HepG2 (cell line): ENCODE measurements around the gene MT1M. TPM values are rescaled to one million over a fixed set of nuclear protein-coding genes. Genes with fewer than 3 reads are reported as not detected.

Experiments
- ATAC-seq: fragments of 200-7000 bp; cut with Tn5 transposase; 3 replicates; pipeline ENCODE4 v1.9.1; 2020; ENCODE audit warnings: mild to moderate bottlenecking, moderate library complexity
- BruUV-seq: library from RNA; stranded (reverse); fragments of 400-500 nt; replicated peaks from 2 replicates; lab custom pipeline; 2021; lab: Mats Ljungman, UMichigan
- CTCF ChIA-PET: fragments of 300-600 bp; formaldehyde crosslinking; extraction: SDS; loops from one replicate; lab custom pipeline; 2021; ENCODE audit warnings: low total read pairs, inconsistent platforms, low intra/inter-chr PET ratio; lab: Yijun Ruan, JAX
- POLR2A ChIA-PET: fragments of 350-600 bp; sonication (Branson Sonifier 250); formaldehyde crosslinking; loops from one replicate; lab custom pipeline; 2020; ENCODE audit warnings: antibody characterized with exemption, inconsistent platforms; lab: Yijun Ruan, JAX
- DNase-seq: peaks from one replicate; pipeline ENCODE4 v3.0.0-alpha.2; 2015; ENCODE audit warnings: low spot score
- FAIRE-seq: peaks from 3 replicates; lab custom pipeline; 2011; peaks lifted over from hg19 to GRCh38; lab: Jason Lieb, UNC
- H2AFZ ChIP-seq: one replicate; pipeline ENCODE4 v1.6.1; 2011; ENCODE audit warnings: low read length, inconsistent platforms
- H3K27ac ChIP-seq: fragments of 300-600 bp; 3 replicates; pipeline ENCODE4 v1.8.0; 2011; ENCODE audit warnings: mixed run types, mild to moderate bottlenecking, mixed read lengths, low read length, inconsistent platforms; ENCODE audit not compliant: insufficient read depth; ENCODE audit errors: extremely low read length
- H3K27me3 ChIP-seq, 2 experiments: fragments of 200-600 bp in 1 of 2; 2 replicates in 1 of 2; 3 replicates in 1 of 2; pipeline versions ENCODE4 v1.6.0 to v1.8.0; 2011; ENCODE audit warnings: low read length in 2 of 2, mild to moderate bottlenecking in 2 of 2, moderate library complexity in 2 of 2, inconsistent platforms in 1 of 2; ENCODE audit not compliant: insufficient read depth in 2 of 2, control insufficient read depth in 1 of 2
- H3K36me3 ChIP-seq, 2 experiments: fragments of 200-600 bp in 1 of 2; replicated peaks in 1 of 2; 2 replicates in 1 of 2; 3 replicates in 1 of 2; pipeline versions ENCODE4 v1.5.1 to v1.8.0; 2011; ENCODE audit warnings: low read length in 2 of 2, inconsistent platforms in 1 of 2; ENCODE audit not compliant: insufficient read depth in 2 of 2, control insufficient read depth in 1 of 2
- H3K4me1 ChIP-seq: 2 replicates; pipeline ENCODE4 v1.5.1; 2012; ENCODE audit warnings: low read length, inconsistent platforms; ENCODE audit not compliant: insufficient read depth
- H3K4me2 ChIP-seq: 2 replicates; pipeline ENCODE4 v1.6.0; 2011; ENCODE audit warnings: low read depth, low read length, inconsistent platforms
- H3K4me3 ChIP-seq, 3 experiments: fragments of 200-600 bp in 1 of 3; sonication (generic), shearing (Covaris generic) in 1 of 3; replicated peaks in 1 of 3; 2 replicates each; pipeline ENCODE4 v1.5.1; 2011 to 2016; ENCODE audit warnings: low read length in 3 of 3, inconsistent platforms in 2 of 3, low read depth in 2 of 3, mild to moderate bottlenecking in 2 of 3, control low read depth in 1 of 3, mixed read lengths in 1 of 3; ENCODE audit not compliant: insufficient read depth in 1 of 3
- H3K79me2 ChIP-seq: one replicate; pipeline ENCODE4 v1.6.1; 2011; ENCODE audit warnings: low read length, inconsistent platforms; ENCODE audit not compliant: insufficient read depth
- H3K9ac ChIP-seq: 2 replicates; pipeline ENCODE4 v1.6.0; 2011; ENCODE audit warnings: mild to moderate bottlenecking, low read depth, low read length, inconsistent platforms; ENCODE audit not compliant: insufficient read depth
- H3K9me3 ChIP-seq: 2 replicates; pipeline ENCODE4 v1.5.1; 2012; ENCODE audit warnings: mild to moderate bottlenecking, low read length
- H4K20me1 ChIP-seq: 2 replicates; pipeline ENCODE4 v1.6.0; 2011; ENCODE audit warnings: inconsistent platforms, mild to moderate bottlenecking, low read length, moderate library complexity; ENCODE audit not compliant: insufficient read depth
- ATAD3A ChIP-seq: sonication (generic); formaldehyde crosslinking; IDR thresholded peaks from 2 replicates; pipeline ENCODE4 v1.4.0; 2020; ENCODE audit warnings: missing genetic modification reagents
- EED ChIP-seq: sonication (generic); formaldehyde crosslinking; IDR thresholded peaks from 2 replicates; pipeline ENCODE4 v1.5.0; 2020; ENCODE audit warnings: mild to moderate bottlenecking, missing genetic modification reagents
- HHEX ChIP-seq: IDR thresholded peaks from 2 replicates; pipeline ENCODE4 v1.6.1; 2016; ENCODE audit warnings: control low read depth
- MED1 ChIP-seq: sonication (generic); formaldehyde crosslinking; IDR thresholded peaks from 2 replicates; pipeline ENCODE4 v1.4.0; 2020; ENCODE audit warnings: missing genetic modification reagents
- RFX5 ChIP-seq: IDR thresholded peaks from 2 replicates; pipeline ENCODE4 v1.6.1; 2011; ENCODE audit warnings: low read depth, low read length, improper control_type of control experiment
- SMARCC2 ChIP-seq: fragments of 450-650 bp; IDR thresholded peaks from 2 replicates; pipeline ENCODE4 v1.6.1; 2017; ENCODE audit warnings: antibody characterized with exemption, mild to moderate bottlenecking
- SMYD3 ChIP-seq: sonication (generic); formaldehyde crosslinking; IDR thresholded peaks from 2 replicates; pipeline ENCODE4 v1.8.1; 2023; ENCODE audit warnings: mild to moderate bottlenecking, missing genetic modification reagents
- XBP1 ChIP-seq: sonication (generic); formaldehyde crosslinking; IDR thresholded peaks from 2 replicates; pipeline ENCODE4 v1.5.0; 2020; ENCODE audit warnings: missing genetic modification reagents
- ZBTB42 ChIP-seq: sonication (generic); formaldehyde crosslinking; IDR thresholded peaks from 2 replicates; pipeline ENCODE4 v1.5.0; 2020; ENCODE audit warnings: mild to moderate bottlenecking, missing genetic modification reagents
- ZNF552 ChIP-seq: sonication (generic); formaldehyde crosslinking; IDR thresholded peaks from 2 replicates; pipeline ENCODE4 v1.9.0; 2022; ENCODE audit warnings: missing genetic modification reagents, mild to moderate bottlenecking, borderline replicate concordance
- WGBS: methylation state at CpG from one replicate; pipeline ENCODE4 v1.1.6; 2017; ENCODE audit warnings: low lambda C conversion rate; 5-methylcytosine and 5-hydroxymethylcytosine counted together
- in situ Hi-C: cut with HindIII; loops from 2 replicates; pipeline ENCODE4 v1.10.0; 2017; ENCODE audit warnings: low pct_unique_long_range_greater_than_20kb; ENCODE audit not compliant: extremely low pct_ligation_motif_present
- intact Hi-C: fragments of 100-400 bp; cut with micrococcal nuclease; formaldehyde crosslinking; loops from one replicate; pipeline ENCODE4 v1.10.0; 2022; ENCODE audit not compliant: unreplicated experiment
- polyA plus RNA-seq, 8 experiments: library from polyadenylated mRNA; depleted of rRNA in 3 of 8; stranded (reverse) in 7 of 8; unstranded in 1 of 8; fragments of >200 nt; fragmentation: Illumina TruSeq in 4 of 8; extraction: Trizol in 4 of 8; gene quantifications; 2 replicates each; pipeline versions ENCODE4 v1.2.1 to v1.2.3, GENCODE V29; 2011 to 2016; ENCODE audit warnings: low read depth in 4 of 8, missing spikeins in 1 of 8, mixed read lengths in 1 of 8; ENCODE audit not compliant: insufficient read depth in 1 of 8
- total RNA-seq, 5 experiments: library from RNA; depleted of rRNA; stranded (reverse); fragments of >200 nt; fragmentation: Illumina TruSeq; extraction: Trizol; gene quantifications; 2 replicates each; pipeline ENCODE4 v1.2.3, GENCODE V29; 2016; ENCODE audit warnings: low read depth in 1 of 5

The MT1M gene
- total and polyA plus RNA-seq, 2 of the 13 experiments (the other 11 are each of a cell fraction or from before 2014, with no cell fraction given), result 4.6 TPM; not detected in 1

GRCh38 chr16:56651586-56651985 is 19.1 kb downstream of the MT1M start, which contains the start of gene MT1B (continued):
- TF ChIP-seq SMYD3 (CRISPR knock-in tag) (no peak), RFX5 (no peak), ZBTB42 (no peak), XBP1 (CRISPR knock-in tag) (no peak), EED (no peak)

GRCh38 chr16:56652600-56652999 is 20.1 kb downstream of the MT1M start:
- Histone ChIP-seq H3K4me2 (no peak overlapping the region), H3K9me3 (no peaks in the 10 kb centered on the region), H3K4me1 (peaks cover 24% of the 10 kb centered on the region), H3K36me3 (no peaks in the 10 kb centered on the region), H3K4me3 (no peak overlapping the region), H3K27ac (no peak overlapping the region), H2AFZ (no peak overlapping the region), H3K79me2 (no peaks in the 10 kb centered on the region), H4K20me1 (no peaks in the 10 kb centered on the region), H3K27me3 (peaks cover 2 to 28% of the 10 kb centered on the region in 2 experiments; a peak in 3 of 5 replicates), H3K9ac (no peak overlapping the region)
- intact Hi-C loops, result loop anchor here (10.0 kb wide), 1 partner anchor 48 kb away; the partner anchor contains the start of gene MT2A
- 14% methylated on average over 1 of the region's 1 CpG for WGBS
- FAIRE-seq (no peak), ATAC-seq (no peak), DNase-seq (no peak)
- ChIA-PET CTCF (no interaction called here), POLR2A (no interaction called here)
- no TSS peak for BruUV-seq
- TF ChIP-seq ZNF552 (CRISPR knock-in tag) (no peak), MED1 (no peak), HHEX (CRISPR knock-in tag) (no peak), SMARCC2 (no peak), ATAD3A (CRISPR knock-in tag) (no peak)
- in situ Hi-C loops, result no loop called here
